NCI-H748 treated with DMSO at 0.1 percent for 48 hours (cell line): ENCODE measurements around the gene HAPLN2.

Experiments
- DNase-seq: peaks from one replicate; lab custom pipeline; 2025; lab: John Stamatoyannopoulos, UW

The HAPLN2 gene

DNA sequence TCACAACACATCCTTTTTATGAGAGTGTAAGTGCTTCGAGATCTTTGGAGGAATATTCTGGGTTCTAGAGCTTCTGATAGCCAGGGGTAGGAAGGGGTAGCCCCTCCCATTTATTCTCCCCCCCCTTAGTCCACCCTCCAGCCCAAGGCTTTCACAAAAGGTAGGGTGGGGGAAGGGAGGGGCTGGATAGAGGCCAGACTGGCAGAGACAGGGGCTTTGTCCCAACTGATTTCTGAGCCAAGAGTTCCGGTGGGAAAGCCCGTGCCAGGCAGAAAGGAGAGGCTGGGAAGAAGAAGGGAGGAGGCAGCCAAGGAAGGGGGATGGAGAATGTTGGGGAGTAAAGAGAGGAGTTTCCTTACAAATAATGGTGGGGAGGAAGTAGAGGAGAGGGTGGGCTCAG, 25.8 kb downstream of the HAPLN2 start:
- no peak for DNase-seq

DNA sequence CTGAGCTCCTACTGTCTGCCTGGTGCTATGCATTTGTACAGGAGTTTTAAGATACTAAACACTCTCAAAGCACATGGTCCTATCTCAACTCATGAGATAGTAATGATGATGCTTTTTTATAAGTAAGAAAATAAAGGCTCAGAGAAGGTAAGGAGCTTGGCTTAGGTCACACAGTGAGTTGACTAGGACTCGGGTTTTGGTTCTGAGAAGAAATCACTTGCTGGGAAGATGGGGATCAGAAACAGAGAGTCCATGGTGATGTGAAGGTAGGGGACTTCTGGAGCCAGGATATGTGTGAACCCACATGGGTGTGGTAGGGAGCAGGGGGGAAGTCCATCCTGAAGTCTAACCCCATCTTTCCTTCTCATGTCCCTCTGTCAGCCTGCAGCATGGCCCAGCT, 26.5 kb downstream of the HAPLN2 start:
- no peak for DNase-seq

- no peak for DNase-seq
These were observed 27.6 kb downstream of the HAPLN2 start for GRCh38 chr1:156646738-156647211.

- DNase-seq: no peak
These were observed 28.1 kb downstream of the HAPLN2 start for GRCh38 chr1:156647351-156647750.

DNA sequence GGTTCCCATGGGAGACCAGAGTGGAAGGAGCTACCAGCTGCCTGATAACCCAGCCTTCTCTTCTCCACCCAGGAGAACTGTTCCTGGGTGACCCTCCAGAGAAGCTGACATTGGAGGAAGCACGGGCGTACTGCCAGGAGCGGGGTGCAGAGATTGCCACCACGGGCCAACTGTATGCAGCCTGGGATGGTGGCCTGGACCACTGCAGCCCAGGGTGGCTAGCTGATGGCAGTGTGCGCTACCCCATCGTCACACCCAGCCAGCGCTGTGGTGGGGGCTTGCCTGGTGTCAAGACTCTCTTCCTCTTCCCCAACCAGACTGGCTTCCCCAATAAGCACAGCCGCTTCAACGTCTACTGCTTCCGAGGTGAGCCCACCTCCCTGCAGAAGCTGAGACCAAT, 29.3 kb downstream of the HAPLN2 start:
- no peak for DNase-seq

DNA sequence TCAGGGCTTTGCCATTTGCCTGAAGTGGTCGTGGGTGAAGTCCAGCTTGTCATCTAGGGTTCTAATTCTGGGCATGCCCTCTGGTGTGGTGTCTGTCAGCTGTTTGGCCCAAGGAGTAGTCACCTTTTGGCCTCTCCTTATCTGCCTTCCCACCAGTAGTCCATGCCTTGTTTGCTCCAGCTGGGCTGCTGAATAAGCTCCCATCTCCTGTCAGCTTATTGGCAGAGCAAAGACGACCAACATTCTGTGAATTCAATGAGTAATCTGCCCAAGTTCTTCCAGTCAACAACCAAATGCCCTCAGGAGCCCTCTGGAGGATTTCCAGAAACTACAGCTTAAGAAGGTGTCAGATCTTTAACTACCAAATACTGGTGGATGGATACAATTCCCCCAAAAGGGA, 29.7 kb downstream of the HAPLN2 start:
- no peak for DNase-seq

DNA sequence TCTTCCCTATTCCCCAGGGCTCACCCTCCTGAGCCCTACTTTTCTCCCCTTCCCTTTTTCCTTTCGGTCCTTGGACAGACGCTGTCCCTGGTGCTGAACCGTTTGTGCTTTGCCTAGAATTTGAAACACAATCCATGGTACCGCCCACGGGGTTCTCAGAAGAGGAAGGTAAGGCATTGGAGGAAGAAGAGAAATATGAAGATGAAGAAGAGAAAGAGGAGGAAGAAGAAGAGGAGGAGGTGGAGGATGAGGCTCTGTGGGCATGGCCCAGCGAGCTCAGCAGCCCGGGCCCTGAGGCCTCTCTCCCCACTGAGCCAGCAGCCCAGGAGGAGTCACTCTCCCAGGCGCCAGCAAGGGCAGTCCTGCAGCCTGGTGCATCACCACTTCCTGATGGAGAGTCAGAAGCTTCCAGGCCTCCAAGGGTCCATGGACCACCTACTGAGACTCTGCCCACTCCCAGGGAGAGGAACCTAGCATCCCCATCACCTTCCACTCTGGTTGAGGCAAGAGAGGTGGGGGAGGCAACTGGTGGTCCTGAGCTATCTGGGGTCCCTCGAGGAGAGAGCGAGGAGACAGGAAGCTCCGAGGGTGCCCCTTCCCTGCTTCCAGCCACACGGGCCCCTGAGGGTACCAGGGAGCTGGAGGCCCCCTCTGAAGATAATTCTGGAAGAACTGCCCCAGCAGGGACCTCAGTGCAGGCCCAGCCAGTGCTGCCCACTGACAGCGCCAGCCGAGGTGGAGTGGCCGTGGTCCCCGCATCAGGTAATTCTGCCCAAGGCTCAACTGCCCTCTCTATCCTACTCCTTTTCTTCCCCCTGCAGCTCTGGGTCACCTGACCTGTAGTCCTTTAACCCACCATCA, 33.1 kb downstream of the HAPLN2 start:
- no peak for DNase-seq

GRCh38 chr1:156652992-156653355, 33.8 kb downstream of the HAPLN2 start:
- DNase-seq: no peak

DNA sequence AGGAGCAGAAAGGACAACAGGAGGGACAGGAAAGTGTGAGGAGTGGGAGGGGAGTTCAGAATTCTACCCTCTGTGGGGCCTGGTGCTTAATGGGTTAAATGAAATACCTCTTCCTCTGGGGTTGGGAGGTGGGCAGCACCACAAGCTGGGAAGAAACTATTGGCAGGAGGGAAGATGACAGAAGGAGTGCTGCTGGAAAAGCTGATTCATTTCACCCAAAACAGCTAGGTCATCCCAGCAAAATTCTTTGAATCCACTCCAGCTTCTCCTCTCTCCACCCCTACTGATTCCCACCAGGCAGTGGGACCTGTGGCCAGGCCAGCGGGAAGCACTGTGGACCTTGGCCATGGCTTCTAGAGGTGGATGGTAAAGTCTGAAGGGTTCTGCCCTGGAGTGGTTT, 35.5 kb downstream of the HAPLN2 start:
- DNase-seq: no peak

GRCh38 chr1:156655151-156655903, 36.1 kb downstream of the HAPLN2 start:
- no peak for DNase-seq

DNA sequence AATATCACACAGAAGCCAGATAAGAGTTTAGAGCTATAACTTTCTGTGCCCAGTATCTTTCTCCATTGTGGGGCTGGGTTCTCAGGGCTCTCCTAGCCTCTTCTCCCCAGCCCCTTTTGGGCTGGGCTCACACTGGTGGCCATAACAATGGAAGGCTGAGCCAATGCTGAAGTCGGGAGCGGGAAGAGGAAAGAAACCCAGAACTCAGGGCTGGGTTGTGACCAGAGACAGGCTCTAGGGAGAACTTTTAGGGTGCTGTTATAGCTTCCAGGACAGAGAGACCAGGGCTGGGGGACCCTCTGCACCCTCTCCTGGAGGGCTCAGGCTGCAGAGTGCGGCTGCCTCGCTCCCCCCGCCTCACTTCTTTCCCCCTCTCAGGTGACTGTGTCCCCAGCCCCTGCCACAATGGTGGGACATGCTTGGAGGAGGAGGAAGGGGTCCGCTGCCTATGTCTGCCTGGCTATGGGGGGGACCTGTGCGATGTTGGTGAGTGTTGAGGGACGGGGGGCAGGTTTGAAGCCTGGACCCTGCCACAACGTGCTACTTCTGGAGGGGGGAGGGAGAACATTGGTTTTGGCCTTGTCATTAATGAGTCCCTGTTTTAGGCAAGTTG, 36.8 kb downstream of the HAPLN2 start:
- DNase-seq: no peak

- DNase-seq: peak; percentile 24
These were observed 37.9 kb downstream of the HAPLN2 start for GRCh38 chr1:156656806-156657740.

- DNase-seq: no peak
These were observed 38.6 kb downstream of the HAPLN2 start for GRCh38 chr1:156657741-156658319.

DNA sequence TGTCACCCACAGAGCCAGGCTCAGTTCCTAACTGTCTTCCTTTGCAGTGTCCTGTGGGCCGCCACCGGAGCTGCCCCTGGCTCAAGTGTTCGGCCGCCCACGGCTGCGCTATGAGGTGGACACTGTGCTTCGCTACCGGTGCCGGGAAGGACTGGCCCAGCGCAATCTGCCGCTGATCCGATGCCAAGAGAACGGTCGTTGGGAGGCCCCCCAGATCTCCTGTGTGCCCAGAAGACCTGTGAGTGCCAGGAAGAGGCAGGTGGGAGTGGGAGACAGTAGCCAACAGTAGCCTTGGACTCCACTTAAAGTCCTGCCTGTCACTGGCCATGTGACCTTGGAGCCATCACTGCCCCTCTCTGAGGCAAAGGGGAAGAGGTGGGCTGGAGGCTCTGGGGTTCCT, 39.3 kb downstream of the HAPLN2 start:
- DNase-seq: no peak

DNA sequence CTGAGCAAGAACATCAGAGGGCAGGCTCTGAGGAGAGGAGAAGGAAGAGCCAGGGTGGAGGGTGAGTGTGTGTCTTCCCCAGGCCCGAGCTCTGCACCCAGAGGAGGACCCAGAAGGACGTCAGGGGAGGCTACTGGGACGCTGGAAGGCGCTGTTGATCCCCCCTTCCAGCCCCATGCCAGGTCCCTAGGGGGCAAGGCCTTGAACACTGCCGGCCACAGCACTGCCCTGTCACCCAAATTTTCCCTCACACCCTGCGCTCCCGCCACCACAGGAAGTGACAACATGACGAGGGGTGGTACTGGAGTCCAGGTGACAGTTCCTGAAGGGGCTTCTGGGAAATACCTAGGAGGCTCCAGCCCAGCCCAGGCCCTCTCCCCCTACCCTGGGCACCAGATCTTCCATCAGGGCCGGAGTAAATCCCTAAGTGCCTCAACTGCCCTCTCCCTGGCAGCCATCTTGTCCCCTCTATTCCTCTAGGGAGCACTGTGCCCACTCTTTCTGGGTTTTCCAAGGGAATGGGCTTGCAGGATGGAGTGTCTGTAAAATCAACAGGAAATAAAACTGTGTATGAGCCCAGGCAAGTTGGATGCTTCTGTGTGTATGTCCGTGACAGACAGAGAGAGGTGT, 39.8 kb downstream of the HAPLN2 start:
- no peak for DNase-seq

GRCh38 chr1:156659661-156659987, 40.4 kb downstream of the HAPLN2 start:
- no peak for DNase-seq

DNA sequence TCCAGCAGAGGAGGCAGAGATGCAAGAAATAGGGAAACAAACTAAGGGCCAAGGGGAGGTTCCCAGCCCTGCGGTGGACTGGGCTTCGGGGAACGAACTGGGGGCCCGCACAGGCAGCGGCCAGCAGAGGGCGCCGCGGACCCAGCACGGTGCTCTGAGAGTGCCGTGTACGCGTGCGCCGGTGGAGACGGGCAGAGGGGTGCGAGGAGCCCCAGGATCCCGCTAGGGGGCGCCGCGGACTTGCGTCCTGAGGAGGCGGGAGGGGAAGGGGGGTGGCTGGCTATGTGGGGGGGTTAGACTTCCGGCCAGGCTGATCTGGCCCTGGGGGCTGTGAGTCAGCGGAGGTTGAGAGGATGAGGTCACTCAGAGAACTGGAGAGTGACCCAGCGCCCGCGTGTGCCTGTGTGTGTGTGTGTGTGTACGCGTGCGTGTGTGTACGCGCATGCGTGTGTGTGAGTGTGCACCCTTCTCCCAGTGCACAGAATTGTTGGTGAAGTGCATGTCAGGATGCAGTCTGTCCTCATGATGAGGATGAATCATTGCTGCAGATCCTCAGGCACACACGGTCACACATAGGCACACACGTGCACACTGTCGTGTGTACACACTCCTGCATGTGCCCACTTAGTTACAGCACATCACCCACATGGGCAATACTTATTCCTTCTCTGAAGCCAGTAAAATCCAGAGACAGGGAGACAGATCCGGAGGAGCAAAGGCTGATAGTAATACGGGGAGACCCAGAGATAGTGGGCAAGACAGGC, 41.0 kb downstream of the HAPLN2 start:
- DNase-seq: peak; percentile 60

DNA sequence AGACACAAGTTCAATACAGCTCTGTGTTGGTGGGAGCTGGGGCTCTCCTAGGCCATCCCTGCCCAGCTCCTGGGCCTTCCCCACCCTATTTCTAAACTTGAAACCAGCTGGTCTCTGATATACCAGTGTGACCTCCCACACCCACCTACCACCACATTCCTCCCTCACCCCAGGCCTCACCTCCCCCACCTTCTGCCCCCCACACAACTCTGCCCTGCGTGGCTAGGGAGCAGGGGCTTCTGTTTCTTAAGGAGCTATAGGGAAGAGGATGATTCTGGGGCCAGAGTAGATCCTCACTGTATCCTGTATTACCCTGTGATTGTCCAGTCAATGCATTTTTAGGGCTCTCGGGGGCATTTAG, 41.5 kb downstream of the HAPLN2 start:
- DNase-seq: no peak

- no peak for DNase-seq
These were observed 43.0 kb downstream of the HAPLN2 start for GRCh38 chr1:156662005-156662799.

DNA sequence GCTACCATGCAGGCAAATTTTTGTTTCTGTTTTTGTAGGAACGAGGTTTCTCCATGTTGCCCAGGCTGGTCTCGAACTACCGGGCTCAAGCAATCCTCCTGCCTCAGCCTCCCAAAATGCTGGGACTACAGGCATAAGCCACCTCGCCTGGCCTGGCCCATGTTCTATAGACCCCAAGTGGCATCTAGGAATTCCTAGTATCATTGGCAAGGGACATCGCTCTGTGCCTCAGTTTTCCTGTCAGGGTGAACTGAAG, 43.5 kb downstream of the HAPLN2 start:
- DNase-seq: no peak
